SK-N-MC (cell line): ENCODE data around the gene FARSB.

Experiments used
- DNase-seq: peaks from one replicate; pipeline ENCODE4 v3.0.0-alpha.2; 2011; ENCODE audit warnings: low read depth, low spot score
- H3K27ac ChIP-seq: fragments of 200-600 bp; sonication (generic); 2 replicates; pipeline ENCODE4 v1.5.1; 2016; ENCODE audit warnings: mixed run types
- H3K36me3 ChIP-seq: fragments of 200-600 bp; sonication (generic); 2 replicates; pipeline ENCODE4 v1.6.1; 2017; ENCODE audit warnings: antibody characterized with exemption, low read length, mixed read lengths; ENCODE audit not compliant: insufficient read depth
- H3K4me3 ChIP-seq: fragments of 200-600 bp; sonication (generic); 2 replicates; pipeline ENCODE4 v1.5.1; 2016
- H3K9ac ChIP-seq: fragments of 200-600 bp; sonication (generic); 2 replicates; pipeline ENCODE4 v1.8.0; 2017; ENCODE audit warnings: mixed run types, mixed read lengths; ENCODE audit not compliant: insufficient read length
- H3K9me3 ChIP-seq: fragments of 200-600 bp; sonication (generic); 2 replicates; pipeline ENCODE4 v1.6.1; 2017; ENCODE audit warnings: low read depth, mild to moderate bottlenecking, antibody characterized with exemption, low read length, moderate library complexity, mixed read lengths
- EZH2 ChIP-seq: fragments of 200-600 bp; sonication (generic); IDR thresholded peaks from one replicate; pipeline ENCODE4 v1.6.1; 2017; ENCODE audit warnings: antibody characterized with exemption
- FOXP2 ChIP-seq: optimal IDR thresholded peaks from 2 replicates; pipeline ENCODE3; 2011; ENCODE audit warnings: mild to moderate bottlenecking, moderate library complexity; ENCODE audit not compliant: insufficient read depth; ENCODE audit errors: extremely low read length, control extremely low read depth
- POLR2AphosphoS5 ChIP-seq: IDR thresholded peaks from 2 replicates; pipeline ENCODE4 v1.6.1; 2012; ENCODE audit warnings: mild to moderate bottlenecking, low read depth, low read length, borderline replicate concordance

Gene FARSB

DNA sequence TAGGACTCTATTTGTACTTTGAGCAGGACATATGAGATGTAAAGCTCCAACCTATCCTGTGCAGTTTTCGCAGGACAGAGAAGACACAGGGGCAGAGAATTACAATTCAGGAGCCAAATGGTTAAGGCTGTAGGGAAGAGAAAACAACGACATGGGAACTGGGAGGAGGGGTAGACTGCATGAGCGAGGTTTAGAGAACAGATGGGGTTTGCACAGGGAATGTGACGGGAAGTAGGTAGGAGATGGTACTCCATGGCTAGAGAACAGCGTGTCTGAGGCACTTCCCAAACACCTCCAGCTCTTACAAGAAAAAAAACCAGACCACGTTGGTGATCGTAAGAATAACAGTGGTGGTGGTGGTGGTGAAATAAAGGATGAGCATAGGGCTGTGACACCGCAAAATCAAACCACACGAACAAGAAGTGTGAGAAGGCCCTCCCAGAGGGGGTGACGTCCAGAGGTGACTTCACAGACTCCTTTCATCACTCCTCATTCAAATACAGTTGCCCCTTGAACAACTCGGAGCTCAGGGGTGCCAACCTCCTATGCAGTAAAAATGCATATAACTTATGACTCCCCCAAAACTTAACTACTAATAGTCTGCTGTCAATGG lies 92.7 kb downstream of the FARSB start:
- TF ChIP-seq EZH2, result no peak
- TF ChIP-seq POLR2AphosphoS5, result no peak
- TF ChIP-seq FOXP2, result no peak
- H3K4me3 ChIP-seq, result no peak overlapping the region
- no peak overlapping the region for H3K27ac ChIP-seq
- DNase-seq, result no peak
- H3K36me3 ChIP-seq, result peaks cover 14% of the 10 kb centered on the region; the same call in 1 of the 2 replicates
- H3K9ac ChIP-seq, result no peak overlapping the region
- H3K9me3 ChIP-seq, result no peaks in the 10 kb centered on the region

DNA sequence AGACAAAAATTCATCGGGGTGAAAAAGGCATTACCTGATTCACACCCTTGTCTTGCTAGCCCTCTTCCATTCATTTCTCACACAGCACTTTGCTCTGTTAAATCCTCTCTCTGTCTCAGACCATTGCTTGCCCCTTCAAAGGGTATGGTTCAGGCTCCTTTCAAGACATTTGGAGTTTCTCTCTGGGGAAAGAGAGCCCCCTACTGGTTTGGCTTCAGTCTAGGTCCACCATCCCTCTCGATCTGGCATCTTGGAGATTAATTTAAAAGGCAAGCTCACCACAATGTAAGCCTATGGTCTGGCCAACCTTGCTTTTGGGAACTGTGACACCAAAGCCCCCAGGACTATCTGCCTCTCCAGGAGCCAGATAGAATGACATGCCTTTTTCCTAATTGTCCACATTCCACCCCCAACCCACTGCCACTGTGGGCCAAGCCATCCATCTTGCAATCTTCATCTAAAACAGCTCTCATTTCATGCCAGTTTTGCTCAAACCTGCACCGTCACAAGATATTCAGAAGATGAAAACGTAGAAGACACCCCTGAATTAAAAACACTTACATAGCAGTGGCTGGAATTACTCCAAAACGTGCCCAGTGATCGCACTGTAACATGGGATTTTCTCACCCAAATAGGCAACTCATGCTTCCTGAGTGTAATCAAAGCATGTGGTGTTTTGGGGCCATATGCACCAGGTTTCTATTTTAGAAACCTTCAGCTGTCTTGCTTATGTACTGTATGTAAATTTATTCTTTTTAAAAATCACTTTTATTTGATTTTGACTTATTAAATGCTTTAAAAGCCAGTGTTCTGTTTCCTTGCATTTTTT lies 93.9 kb downstream of the FARSB start:
- peak; percentile 57 for DNase-seq
- no peak for TF ChIP-seq FOXP2
- TF ChIP-seq POLR2AphosphoS5, result no peak
- no peak for TF ChIP-seq EZH2
- Histone ChIP-seq H3K36me3 (peaks cover 8% of the 10 kb centered on the region; the same call in 1 of the 2 replicates), H3K4me3 (no peak overlapping the region), H3K27ac (no peak overlapping the region), H3K9ac (no peak overlapping the region), H3K9me3 (no peaks in the 10 kb centered on the region)

DNA sequence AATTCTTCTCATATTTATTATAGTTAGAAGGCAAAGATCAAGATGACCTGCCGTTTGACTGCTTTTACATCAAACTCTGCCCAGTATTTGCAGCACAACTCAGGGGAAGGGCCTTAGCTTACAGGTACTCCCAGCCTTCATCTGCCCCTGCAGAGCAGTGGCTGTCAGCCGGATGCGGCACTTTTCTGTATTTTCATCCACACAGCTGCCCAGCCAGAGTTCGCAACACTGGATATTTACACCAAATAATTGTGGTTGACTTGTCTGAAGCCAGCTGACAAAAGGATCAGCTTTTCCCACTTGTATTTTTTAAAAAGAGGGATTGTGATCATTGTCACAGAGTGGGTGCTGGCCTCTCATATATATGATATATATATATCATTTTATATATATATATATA lies 94.7 kb downstream of the FARSB start:
- no peak overlapping the region for H3K27ac ChIP-seq
- H3K9me3 ChIP-seq, result no peaks in the 10 kb centered on the region
- H3K36me3 ChIP-seq, result no peaks in the 10 kb centered on the region; the same call in 1 of the 2 replicates
- H3K4me3 ChIP-seq, result no peak overlapping the region
- DNase-seq, result no peak
- TF ChIP-seq POLR2AphosphoS5, result no peak
- no peak for TF ChIP-seq FOXP2
- H3K9ac ChIP-seq, result no peak overlapping the region

DNA sequence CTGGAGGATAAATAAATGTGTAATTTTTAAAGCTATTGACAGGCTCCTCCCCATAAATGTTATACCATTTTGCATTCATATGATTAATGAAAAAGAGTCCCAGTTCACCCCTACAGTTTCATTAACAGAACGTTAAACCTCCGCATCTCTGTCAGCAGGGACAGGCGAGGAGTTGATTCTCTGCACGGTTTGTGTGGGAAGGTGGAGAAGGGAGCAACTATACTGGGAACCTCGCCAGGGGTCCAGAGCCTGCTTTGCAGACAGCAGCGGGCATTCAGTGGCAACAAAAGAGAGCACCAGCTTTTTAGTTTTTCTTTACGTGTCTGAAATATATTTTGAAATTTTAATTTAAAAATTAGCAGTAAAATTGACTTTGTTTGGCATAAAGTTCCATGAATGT lies 101.4 kb downstream of the FARSB start:
- no peak for DNase-seq
- TF ChIP-seq FOXP2, result no peak
- no peak for TF ChIP-seq POLR2AphosphoS5
- TF ChIP-seq EZH2, result no peak
- Histone ChIP-seq H3K27ac (no peak overlapping the region), H3K9ac (no peak overlapping the region), H3K36me3 (no peaks in the 10 kb centered on the region), H3K9me3 (no peaks in the 10 kb centered on the region), H3K4me3 (no peak overlapping the region)

DNA sequence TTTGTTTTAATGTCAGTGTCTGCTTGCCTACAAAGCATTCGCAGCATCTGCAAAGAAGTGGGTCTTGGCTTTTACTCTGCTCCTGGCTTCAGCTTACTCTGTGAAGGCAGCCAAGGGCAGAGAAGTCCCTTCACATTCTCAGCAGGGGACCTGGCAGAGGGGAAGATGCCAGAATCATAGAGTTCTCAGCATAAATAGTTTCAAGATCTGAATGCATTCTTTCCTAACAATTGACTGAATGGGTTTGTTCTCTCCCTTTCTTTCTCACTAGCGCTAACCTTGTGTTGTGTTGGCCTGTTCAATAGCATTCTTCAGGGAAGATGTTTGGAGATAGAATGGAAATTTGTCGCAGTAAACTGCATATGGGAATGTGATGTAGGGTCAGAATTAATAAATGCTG lies 106.9 kb downstream of the FARSB start:
- H3K27ac ChIP-seq, result peak overlapping the region; percentile 59; the same call in 1 of the 2 replicates
- H3K36me3 ChIP-seq, result no peaks in the 10 kb centered on the region
- DNase-seq, result no peak
- H3K4me3 ChIP-seq, result peak overlapping the region; percentile 48
- H3K9me3 ChIP-seq, result no peaks in the 10 kb centered on the region
- TF ChIP-seq POLR2AphosphoS5, result no peak
- no peak for TF ChIP-seq FOXP2
- TF ChIP-seq EZH2, result no peak
- no peak overlapping the region for H3K9ac ChIP-seq

DNA sequence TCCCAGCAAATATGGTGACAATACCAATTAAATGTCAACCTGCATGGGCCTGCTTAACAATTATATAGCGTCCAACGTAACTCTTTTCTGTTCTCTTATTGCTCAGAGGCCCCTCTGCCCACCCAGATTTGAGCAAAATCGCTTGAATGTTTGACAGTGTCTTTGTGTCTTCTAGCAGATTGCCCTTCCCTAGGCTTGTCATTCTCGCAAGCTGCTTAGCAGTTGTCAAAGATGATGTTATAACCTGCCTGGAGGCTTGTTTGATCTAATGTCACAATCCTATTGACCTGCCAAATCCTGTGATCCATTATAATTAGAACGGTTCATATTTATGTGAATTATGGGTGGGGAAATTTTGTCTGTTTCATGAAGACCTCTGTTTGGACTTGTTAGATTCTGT lies 108.8 kb downstream of the FARSB start:
- TF ChIP-seq FOXP2 (no peak), POLR2AphosphoS5 (no peak)
- no peak for DNase-seq
- no peak overlapping the region for H3K9ac ChIP-seq
- H3K9me3 ChIP-seq, result no peaks in the 10 kb centered on the region
- H3K36me3 ChIP-seq, result no peaks in the 10 kb centered on the region
- H3K27ac ChIP-seq, result no peak overlapping the region
- H3K4me3 ChIP-seq, result no peak overlapping the region

DNA sequence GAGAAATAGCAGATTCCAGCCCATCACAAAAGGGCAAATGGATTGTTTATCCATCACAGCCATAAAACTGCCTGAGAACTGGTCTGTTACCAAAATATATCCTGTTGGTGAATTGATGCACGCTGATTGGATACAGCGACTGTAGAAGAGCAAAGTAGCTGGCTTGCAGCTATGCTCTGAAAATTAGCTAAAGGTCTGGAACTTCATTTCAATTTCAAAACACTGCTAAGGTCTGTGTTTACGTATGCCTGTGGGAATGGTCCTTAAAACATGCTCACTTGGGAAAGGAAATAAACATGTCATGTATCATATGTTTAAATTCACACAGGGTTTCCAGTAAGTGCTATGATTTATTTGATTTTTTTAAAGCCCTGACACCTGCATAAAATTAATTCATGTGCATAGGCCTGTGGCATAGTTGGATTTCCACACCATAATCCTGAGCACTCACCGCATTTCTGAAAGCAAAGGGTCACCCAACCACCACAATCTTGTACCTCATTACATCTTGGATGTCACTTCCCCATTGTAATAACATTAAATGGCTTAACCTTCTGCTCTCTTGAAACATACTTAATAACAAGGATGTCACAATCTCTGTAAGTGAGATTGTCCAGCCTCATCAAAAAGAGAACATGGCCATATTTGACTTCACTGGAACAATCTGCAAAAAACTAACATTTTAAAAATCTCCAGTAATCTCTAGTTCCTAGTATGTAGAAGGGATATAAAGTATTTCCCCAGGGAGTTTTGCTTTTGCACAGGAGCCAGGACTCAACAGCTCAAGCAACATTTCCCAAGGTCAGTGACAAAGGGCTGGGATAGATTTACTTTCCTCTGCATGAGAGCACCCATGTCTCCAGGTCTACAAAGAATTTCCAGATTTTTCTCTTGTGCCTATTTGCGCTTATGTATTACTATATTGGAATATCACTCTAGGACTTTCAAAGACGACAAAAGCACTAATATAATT lies 109.8 kb downstream of the FARSB start:
- no peaks in the 10 kb centered on the region for H3K36me3 ChIP-seq
- DNase-seq, result no peak
- H3K27ac ChIP-seq, result no peak overlapping the region
- TF ChIP-seq FOXP2 (no peak), POLR2AphosphoS5 (no peak), EZH2 (no peak)
- no peaks in the 10 kb centered on the region for H3K9me3 ChIP-seq
- H3K4me3 ChIP-seq, result no peak overlapping the region
- H3K9ac ChIP-seq, result no peak overlapping the region

DNA sequence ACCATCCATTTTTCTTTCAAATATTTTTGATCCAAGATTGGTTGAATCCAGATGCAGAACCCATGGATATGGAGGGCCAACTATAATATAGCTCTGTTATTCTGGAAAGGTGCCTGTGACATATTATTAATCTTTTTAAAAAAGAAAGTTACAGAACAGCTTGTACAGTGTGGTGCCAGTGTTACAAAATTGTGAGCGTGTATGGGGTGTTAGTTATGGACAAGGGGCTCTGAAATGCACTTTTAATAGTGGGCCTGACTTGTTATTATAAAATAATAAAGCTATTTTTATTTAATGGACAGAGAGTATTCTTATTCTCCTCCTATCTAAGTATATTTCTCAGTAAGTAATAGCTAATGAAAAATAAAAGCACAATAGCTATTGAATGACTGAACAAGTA lies 111.2 kb downstream of the FARSB start:
- no peak overlapping the region for H3K4me3 ChIP-seq
- TF ChIP-seq POLR2AphosphoS5, result no peak
- TF ChIP-seq FOXP2, result no peak
- TF ChIP-seq EZH2, result no peak
- H3K9ac ChIP-seq, result no peak overlapping the region
- H3K9me3 ChIP-seq, result no peaks in the 10 kb centered on the region
- H3K27ac ChIP-seq, result no peak overlapping the region
- H3K36me3 ChIP-seq, result no peaks in the 10 kb centered on the region
- no peak for DNase-seq
